Stomach (tissue), 9 donors: ENCODE measurements around the gene INSC. TPM values are rescaled to one million over a fixed set of nuclear protein-coding genes. Genes with fewer than 3 reads are reported as not detected.

Experiments used
- DNase-seq, 2 donors: peaks; one replicate each; pipeline versions ENCODE4 v3.0.0 to v3.0.0-alpha.2; 2013 to 2019
- H3K27ac ChIP-seq, 5 donors: fragments of 200-600 bp in 4 of 5; sonication (generic) in 4 of 5; one replicate each; pipeline ENCODE4 v1.5.1; 2013 to 2019; ENCODE audit warnings: mild to moderate bottlenecking in 1 of 5, moderate library complexity in 1 of 5
- H3K27me3 ChIP-seq, 3 donors: fragments of 200-600 bp; sonication (generic); one replicate each; pipeline ENCODE4 v1.5.1; 2017 to 2019; ENCODE audit warnings: mixed run types in 1 of 3
- H3K36me3 ChIP-seq, 4 donors: fragments of 200-600 bp; sonication (generic); 1 replicate in 3 of 4; 2 replicates in 1 of 4; pipeline ENCODE4 v1.5.1; 2016 to 2019
- H3K4me1 ChIP-seq, 4 donors: fragments of 200-600 bp; sonication (generic); one replicate each; pipeline ENCODE4 v1.5.1; 2016 to 2019
- H3K4me3 ChIP-seq, 4 donors: fragments of 200-600 bp; sonication (generic) in 3 of 4; one replicate each; pipeline ENCODE4 v1.5.1; 2016 to 2019; ENCODE audit warnings: mild to moderate bottlenecking in 1 of 4
- H3K9me3 ChIP-seq, 4 donors: fragments of 200-600 bp; sonication (generic); one replicate each; pipeline ENCODE4 v1.5.1; 2016 to 2019
- EP300 ChIP-seq: sonication (generic); formaldehyde crosslinking; IDR thresholded peaks from one replicate; pipeline ENCODE4 v1.6.1; 2017; ENCODE audit warnings: antibody characterized with exemption
- POLR2A ChIP-seq, 4 donors: fragments of 450-650 bp; IDR thresholded peaks; one replicate each; pipeline ENCODE4 v1.6.1; 2016; ENCODE audit warnings: antibody characterized with exemption in 4 of 4, control low read depth in 2 of 4, mild to moderate bottlenecking in 1 of 4, moderate library complexity in 1 of 4
- POLR2AphosphoS5 ChIP-seq, 3 donors: sonication (generic); formaldehyde crosslinking; IDR thresholded peaks; one replicate each; pipeline ENCODE4 v1.6.1; 2016; ENCODE audit warnings: antibody characterized with exemption in 3 of 3
- WGBS, 5 donors: extraction: QIAGEN DNeasy Blood & Tissue Kit in 3 of 5; methylation state at CpG; one replicate each; pipeline versions ENCODE4 v1.1.5 to v1.1.7; 2013 to 2018; 5-methylcytosine and 5-hydroxymethylcytosine counted together
- intact Hi-C: fragments of 100-400 bp; cut with DNase I; formaldehyde crosslinking; loops from one replicate; pipeline ENCODE4 v1.15.1; 2023; ENCODE audit warnings: low total_unique reads
- polyA plus RNA-seq, 3 donors: library from polyadenylated mRNA; stranded (reverse); fragments of 200-250 nt; gene quantifications; one replicate each; pipeline ENCODE4 v1.2.3, GENCODE V29; 2013
- total RNA-seq, 5 donors: library from RNA; depleted of rRNA; stranded (reverse); fragments of >200 nt; gene quantifications; one replicate each; pipeline versions ENCODE4 v1.1.0 to v1.2.3, GENCODE V29; 2014 to 2016
- TF ChIP-seq, protein P1 (sequence below), 7 experiments: fragments of 450-650 bp in 4 of 7; fragments of 200-600 bp in 3 of 7; sonication (generic) in 3 of 7; IDR thresholded peaks; one replicate each; pipeline ENCODE4 v1.5.1; 2016 to 2019; ENCODE audit warnings: antibody characterized with exemption in 7 of 7, control low read depth in 2 of 7, mild to moderate bottlenecking in 1 of 7
- donor health status: healthy with polysubstance abuse.
- donor health status: Bipolar disorder and iron deficiency.
- donor health status: healthy.

The INSC gene
- total and polyA plus RNA-seq, 8 donors, result 0.75 to 23.2 (median 2.9) TPM; not detected in 1

GRCh38 chr11:15111215-15111614 lies 3.5 kb upstream of the INSC start:
- Histone ChIP-seq H3K4me1 (peaks cover 0 to 18% (median 15%) of the 10 kb centered on the region in 4 donors), H3K9me3 (no peaks in the 10 kb centered on the region), H3K36me3 (no peaks in the 10 kb centered on the region), H3K4me3 (no peak overlapping the region), H3K27me3 (peaks cover 0 to 21% (median 13%) of the 10 kb centered on the region in 3 donors), H3K27ac (no peak overlapping the region)
- intact Hi-C loops, result no loop called here
- WGBS, 5 donors, result 91 to 96% (median 94%) methylated on average over 3 of the region's 3 CpGs
- no peak for TF ChIP-seq EP300
- TF ChIP-seq POLR2A (IDR thresholded peaks at IDR 0.05), result no peak
- TF ChIP-seq, protein P1, sequence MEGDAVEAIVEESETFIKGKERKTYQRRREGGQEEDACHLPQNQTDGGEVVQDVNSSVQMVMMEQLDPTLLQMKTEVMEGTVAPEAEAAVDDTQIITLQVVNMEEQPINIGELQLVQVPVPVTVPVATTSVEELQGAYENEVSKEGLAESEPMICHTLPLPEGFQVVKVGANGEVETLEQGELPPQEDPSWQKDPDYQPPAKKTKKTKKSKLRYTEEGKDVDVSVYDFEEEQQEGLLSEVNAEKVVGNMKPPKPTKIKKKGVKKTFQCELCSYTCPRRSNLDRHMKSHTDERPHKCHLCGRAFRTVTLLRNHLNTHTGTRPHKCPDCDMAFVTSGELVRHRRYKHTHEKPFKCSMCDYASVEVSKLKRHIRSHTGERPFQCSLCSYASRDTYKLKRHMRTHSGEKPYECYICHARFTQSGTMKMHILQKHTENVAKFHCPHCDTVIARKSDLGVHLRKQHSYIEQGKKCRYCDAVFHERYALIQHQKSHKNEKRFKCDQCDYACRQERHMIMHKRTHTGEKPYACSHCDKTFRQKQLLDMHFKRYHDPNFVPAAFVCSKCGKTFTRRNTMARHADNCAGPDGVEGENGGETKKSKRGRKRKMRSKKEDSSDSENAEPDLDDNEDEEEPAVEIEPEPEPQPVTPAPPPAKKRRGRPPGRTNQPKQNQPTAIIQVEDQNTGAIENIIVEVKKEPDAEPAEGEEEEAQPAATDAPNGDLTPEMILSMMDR (IDR thresholded peaks at IDR 0.05), result no peak
- TF ChIP-seq POLR2AphosphoS5 (IDR thresholded peaks at IDR 0.05), result no peak
- DNase-seq, result no peak

DNA sequence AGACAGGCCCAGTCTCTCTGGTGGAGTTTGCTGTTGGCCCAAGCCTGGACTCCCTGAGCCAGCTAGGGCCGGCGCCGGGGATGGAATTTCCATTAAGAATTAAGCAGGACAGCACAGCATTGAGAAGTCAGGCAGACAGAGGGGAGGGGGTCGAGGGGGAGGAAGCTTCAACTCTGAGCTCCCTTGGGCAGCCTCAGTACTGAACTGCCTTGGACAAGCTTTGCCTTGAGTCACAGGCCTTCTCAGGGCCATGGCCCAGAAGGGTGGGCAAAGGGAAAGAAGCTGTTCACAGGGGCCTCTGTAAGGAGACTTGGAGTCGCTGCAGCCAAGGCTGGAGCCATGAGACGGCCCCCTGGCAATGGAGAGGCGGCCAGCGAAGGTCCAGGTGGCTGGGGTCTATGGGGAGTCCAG lies 2.6 kb upstream of the INSC start:
- Histone ChIP-seq H3K9me3 (no peaks in the 10 kb centered on the region), H3K36me3 (no peaks in the 10 kb centered on the region), H3K27ac (no peak overlapping the region), H3K4me3 (no peak overlapping the region), H3K4me1 (peaks cover 0 to 18% (median 15%) of the 10 kb centered on the region in 4 donors), H3K27me3 (peaks cover 0 to 24% (median 13%) of the 10 kb centered on the region in 3 donors)
- 68 to 85% (median 79%) methylated on average over 8 of the region's 8 CpGs for WGBS, 5 donors
- intact Hi-C loops, result no loop called here
- TF ChIP-seq EP300 (no peak), POLR2AphosphoS5 (IDR thresholded peaks at IDR 0.05) (no peak), POLR2A (IDR thresholded peaks at IDR 0.05) (no peak)
- TF ChIP-seq, protein P1 (IDR thresholded peaks at IDR 0.05), result no peak
- peak in 1 of 2 donors; percentile 78 for DNase-seq

DNA sequence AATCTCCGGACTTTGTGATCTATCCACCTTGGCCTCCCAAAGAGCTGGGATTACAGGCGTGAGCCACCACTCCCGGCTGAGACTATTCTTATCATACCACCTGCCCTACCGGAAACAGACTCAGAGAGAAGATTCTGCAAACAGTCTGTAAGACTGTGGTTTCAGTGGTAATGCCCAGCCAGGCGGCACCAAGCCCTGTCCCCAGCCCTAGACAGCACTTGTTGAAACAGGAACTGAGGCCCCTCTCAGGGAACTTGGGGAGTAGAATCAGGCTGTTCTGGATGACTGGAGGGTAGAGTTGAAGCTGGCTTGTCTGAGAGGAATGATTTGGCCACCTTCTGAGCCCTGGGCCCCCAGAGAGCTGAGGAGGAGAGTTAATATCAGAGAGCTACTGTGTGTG lies 1.3 kb upstream of the INSC start:
- intact Hi-C loops, result no loop called here
- Histone ChIP-seq H3K4me3 (no peak overlapping the region), H3K27ac (no peak overlapping the region), H3K9me3 (no peaks in the 10 kb centered on the region), H3K36me3 (no peaks in the 10 kb centered on the region), H3K4me1 (peaks cover 0 to 18% (median 15%) of the 10 kb centered on the region in 4 donors), H3K27me3 (peaks cover 0 to 26% (median 13%) of the 10 kb centered on the region in 3 donors)
- TF ChIP-seq, protein P1 (IDR thresholded peaks at IDR 0.05), result no peak
- TF ChIP-seq POLR2A (IDR thresholded peaks at IDR 0.05) (no peak), POLR2AphosphoS5 (IDR thresholded peaks at IDR 0.05) (no peak), EP300 (no peak)
- 62 to 70% (median 65%) methylated on average over 5 of the region's 5 CpGs for WGBS, 5 donors
- DNase-seq, result peak in 1 of 2 donors; percentile 38

DNA sequence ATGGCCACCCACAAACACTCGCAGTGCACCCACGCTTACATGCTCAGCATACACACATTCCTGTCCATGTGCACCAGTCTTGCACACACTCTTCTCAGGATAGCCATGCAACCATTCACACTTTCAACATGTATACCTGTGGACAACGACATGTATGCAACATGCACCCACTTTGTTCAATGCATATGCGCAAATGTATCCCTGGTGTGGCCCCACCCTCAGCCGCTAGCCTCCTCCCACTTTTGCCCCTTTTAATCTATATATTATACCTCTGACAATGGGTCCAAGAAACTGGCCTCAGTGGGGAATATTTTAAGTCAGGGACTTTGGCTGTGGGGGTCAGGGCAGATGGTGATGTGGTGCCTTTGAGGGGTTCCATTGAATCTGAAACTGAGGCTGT lies 963 bp downstream of the INSC start:
- Histone ChIP-seq H3K27me3 (peaks cover 0 to 27% (median 13%) of the 10 kb centered on the region in 3 donors), H3K4me3 (peak overlapping the region in 1 of 4 donors; percentile 38), H3K27ac (peak overlapping the region in 1 of 5 donors; percentile 34), H3K4me1 (peaks cover 0 to 21% (median 15%) of the 10 kb centered on the region in 4 donors), H3K9me3 (no peaks in the 10 kb centered on the region), H3K36me3 (no peaks in the 10 kb centered on the region)
- 84 to 92% (median 92%) methylated on average over 5 of the region's 5 CpGs for WGBS, 5 donors
- TF ChIP-seq, protein P1 (IDR thresholded peaks at IDR 0.05), result no peak
- no peak for TF ChIP-seq POLR2A (IDR thresholded peaks at IDR 0.05)
- TF ChIP-seq EP300, result no peak
- no peak for TF ChIP-seq POLR2AphosphoS5 (IDR thresholded peaks at IDR 0.05)
- no peak for DNase-seq
- intact Hi-C loops, result no loop called here
